ENCODE measurements around the gene ELMO1. TPM values are rescaled to one million over a fixed set of nuclear protein-coding genes. Genes with fewer than 3 reads are reported as not detected.

The ELMO1 gene
- total RNA-seq, 6 donors from 2014 or later = 51.4 to 204 (median 73.7) TPM

DNA sequence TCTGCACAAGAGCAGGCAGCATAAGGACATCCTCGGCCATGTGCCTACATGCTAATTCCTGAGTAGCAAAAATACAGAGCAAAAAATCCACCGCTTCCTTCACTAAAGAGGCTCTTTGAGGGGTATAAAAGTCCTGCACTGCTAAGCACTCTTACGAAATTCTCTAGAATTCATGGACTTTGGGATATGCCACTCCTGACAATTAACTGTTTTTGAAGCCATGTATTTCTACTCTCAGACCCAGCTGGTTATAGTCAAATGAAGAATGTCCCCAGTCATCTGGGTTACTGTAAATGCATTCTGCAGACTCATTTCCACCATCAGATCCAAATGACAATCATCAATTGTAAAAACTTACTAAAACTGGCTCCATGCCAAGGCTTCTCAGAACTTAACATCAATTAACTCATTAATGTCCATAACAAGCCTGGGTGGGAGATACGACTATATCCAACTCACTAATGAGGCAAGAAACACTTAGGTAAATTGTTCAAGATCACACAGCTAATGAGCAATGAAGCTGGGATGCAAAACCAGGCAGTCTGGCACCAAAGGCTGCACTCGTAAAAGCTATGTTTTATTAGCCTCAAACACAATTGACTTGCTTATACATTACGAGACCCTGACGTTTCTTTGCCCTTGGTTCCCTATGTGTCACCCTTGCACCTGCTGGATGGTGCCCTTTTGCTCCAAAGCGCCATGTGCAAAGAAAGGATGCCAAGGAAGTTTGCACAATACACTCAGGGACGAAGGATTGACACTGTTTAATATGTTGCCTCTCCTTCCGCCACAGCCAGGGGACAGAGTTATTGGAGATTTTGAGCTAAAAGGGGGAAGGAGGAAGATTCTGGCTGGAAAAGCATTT, 250.4 kb downstream of the ELMO1 start:
- peaks cover 5 to 25% (median 18%) of the 10 kb centered on the region in 4 donors for H3K4me1 ChIP-seq

DNA sequence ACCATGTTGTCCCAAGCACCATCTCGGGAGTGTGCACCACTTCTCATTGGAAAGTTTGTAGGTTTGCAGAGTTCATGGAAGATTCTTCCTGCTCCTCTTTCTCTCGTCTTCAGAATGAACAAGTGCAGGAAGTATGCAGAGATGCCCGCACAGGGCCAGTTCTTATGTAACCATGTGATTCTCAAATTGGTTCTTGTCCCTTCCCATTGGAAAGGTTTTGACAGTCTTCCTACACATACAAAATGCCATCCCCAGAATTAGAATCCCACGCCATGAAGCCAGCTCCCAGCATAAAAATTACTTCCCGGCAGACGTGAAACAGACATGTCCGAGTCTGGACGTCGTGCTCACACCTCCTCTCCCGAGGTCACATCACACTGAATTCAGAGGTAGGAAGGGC, 251.6 kb downstream of the ELMO1 start:
- peaks cover 0 to 19% (median 9%) of the 10 kb centered on the region in 4 donors for H3K36me3 ChIP-seq
- H3K4me1 ChIP-seq = peaks cover 5 to 25% (median 18%) of the 10 kb centered on the region in 4 donors
- no peaks in the 10 kb centered on the region for H3K9me3 ChIP-seq
- no peak overlapping the region for H3K27ac ChIP-seq
- no peak overlapping the region for H3K4me3 ChIP-seq
- no peak for DNase-seq
- WGBS, 2 donors = 79 to 87% methylated on average over 9 to 10 of the region's 10 CpGs
- no peak for TF ChIP-seq POLR2A (IDR thresholded peaks at IDR 0.05)
- no peak for TF ChIP-seq POLR2AphosphoS5 (IDR thresholded peaks at IDR 0.05)
- TF ChIP-seq, protein P1, sequence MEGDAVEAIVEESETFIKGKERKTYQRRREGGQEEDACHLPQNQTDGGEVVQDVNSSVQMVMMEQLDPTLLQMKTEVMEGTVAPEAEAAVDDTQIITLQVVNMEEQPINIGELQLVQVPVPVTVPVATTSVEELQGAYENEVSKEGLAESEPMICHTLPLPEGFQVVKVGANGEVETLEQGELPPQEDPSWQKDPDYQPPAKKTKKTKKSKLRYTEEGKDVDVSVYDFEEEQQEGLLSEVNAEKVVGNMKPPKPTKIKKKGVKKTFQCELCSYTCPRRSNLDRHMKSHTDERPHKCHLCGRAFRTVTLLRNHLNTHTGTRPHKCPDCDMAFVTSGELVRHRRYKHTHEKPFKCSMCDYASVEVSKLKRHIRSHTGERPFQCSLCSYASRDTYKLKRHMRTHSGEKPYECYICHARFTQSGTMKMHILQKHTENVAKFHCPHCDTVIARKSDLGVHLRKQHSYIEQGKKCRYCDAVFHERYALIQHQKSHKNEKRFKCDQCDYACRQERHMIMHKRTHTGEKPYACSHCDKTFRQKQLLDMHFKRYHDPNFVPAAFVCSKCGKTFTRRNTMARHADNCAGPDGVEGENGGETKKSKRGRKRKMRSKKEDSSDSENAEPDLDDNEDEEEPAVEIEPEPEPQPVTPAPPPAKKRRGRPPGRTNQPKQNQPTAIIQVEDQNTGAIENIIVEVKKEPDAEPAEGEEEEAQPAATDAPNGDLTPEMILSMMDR (IDR thresholded peaks at IDR 0.05) = no peak
- TF ChIP-seq EP300 (IDR thresholded peaks at IDR 0.05) = no peak
- no peaks in the 10 kb centered on the region for H3K27me3 ChIP-seq
- no peak for ATAC-seq (ENCODE audit: low FRiP score in 2 of 2)

More for the DNA sequence above, 250.4 kb downstream of the ELMO1 start:
- no peak overlapping the region for H3K27ac ChIP-seq
- no peak overlapping the region for H3K4me3 ChIP-seq
- no peaks in the 10 kb centered on the region for H3K9me3 ChIP-seq
- no peak for TF ChIP-seq EP300 (IDR thresholded peaks at IDR 0.05)
- TF ChIP-seq, protein P1 (IDR thresholded peaks at IDR 0.05) = no peak
- TF ChIP-seq POLR2A (IDR thresholded peaks at IDR 0.05) = no peak
- TF ChIP-seq POLR2AphosphoS5 (IDR thresholded peaks at IDR 0.05) = no peak
- H3K36me3 ChIP-seq = peaks cover 0 to 24% (median 10%) of the 10 kb centered on the region in 4 donors
- ATAC-seq (ENCODE audit: low FRiP score in 2 of 2) (no peak), DNase-seq (no peak)
- 50 to 60% methylated on average over 10 of the region's 10 CpGs for whole genome bisulfite sequencing, 2 donors
- H3K27me3 ChIP-seq = no peaks in the 10 kb centered on the region

DNA sequence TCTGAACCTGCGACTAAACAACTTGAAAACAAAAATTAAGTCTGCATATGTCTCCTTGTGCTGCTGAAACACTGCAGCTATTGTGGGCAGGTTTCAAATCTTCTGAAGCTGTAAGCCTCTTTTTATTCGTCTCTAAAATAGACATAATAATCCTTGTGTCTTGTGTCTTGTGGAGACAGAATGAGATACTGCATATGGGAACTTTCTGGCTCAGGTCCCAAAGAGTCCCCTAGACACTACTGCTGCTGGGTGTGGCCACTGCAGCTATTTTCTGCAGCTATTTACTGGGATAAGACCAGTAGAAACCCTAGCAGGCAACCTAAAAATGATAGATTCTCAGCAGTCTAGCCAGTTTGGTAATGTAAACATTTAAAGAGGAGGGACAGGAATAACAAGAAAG, 252.0 kb downstream of the ELMO1 start:
- DNase-seq (no peak), ATAC-seq (ENCODE audit: low FRiP score in 2 of 2) (no peak)
- peaks cover 0 to 19% (median 9%) of the 10 kb centered on the region in 4 donors for H3K36me3 ChIP-seq
- no peaks in the 10 kb centered on the region for H3K27me3 ChIP-seq
- no peak overlapping the region for H3K27ac ChIP-seq
- no peak overlapping the region for H3K4me3 ChIP-seq
- no peaks in the 10 kb centered on the region for H3K9me3 ChIP-seq
- H3K4me1 ChIP-seq = peaks cover 4 to 23% (median 17%) of the 10 kb centered on the region in 4 donors
- TF ChIP-seq POLR2AphosphoS5 (IDR thresholded peaks at IDR 0.05) = no peak
- TF ChIP-seq POLR2A (IDR thresholded peaks at IDR 0.05) = no peak
- no peak for TF ChIP-seq EP300 (IDR thresholded peaks at IDR 0.05)
- TF ChIP-seq, protein P1 (IDR thresholded peaks at IDR 0.05) = no peak
- 72 to 76% methylated on average over 2 of the region's 2 CpGs for WGBS, 2 donors

DNA sequence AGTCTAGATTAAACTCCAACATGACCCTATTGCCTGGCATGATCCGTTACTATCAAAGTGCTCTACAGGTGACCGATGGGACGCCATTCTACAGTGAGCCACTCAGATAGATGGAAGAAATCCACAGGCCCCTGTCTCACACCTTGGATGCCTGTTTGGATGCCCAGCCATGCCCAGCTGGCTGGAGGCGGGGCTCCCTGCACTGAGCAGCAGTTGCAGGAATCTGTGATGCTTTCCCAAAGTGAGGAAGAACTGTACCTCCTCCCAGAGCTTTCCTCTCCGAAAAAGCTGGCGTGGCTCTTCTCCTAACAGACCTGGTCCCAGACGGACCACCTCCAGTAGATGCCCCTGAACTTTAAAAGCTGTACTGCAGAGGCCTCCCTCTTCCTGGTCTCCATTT, 253.3 kb downstream of the ELMO1 start:
- peak in 1 of 2 donors; percentile 20 for DNase-seq
- 82 to 100% methylated on average over 7 of the region's 7 CpGs for WGBS, 2 donors
- Histone ChIP-seq H3K27ac (no peak overlapping the region), H3K9me3 (no peaks in the 10 kb centered on the region), H3K4me1 (peaks cover 0 to 13% (median 7%) of the 10 kb centered on the region in 4 donors), H3K36me3 (peaks cover 0 to 19% (median 8%) of the 10 kb centered on the region in 4 donors), H3K4me3 (no peak overlapping the region), H3K27me3 (no peaks in the 10 kb centered on the region)
- no peak for ATAC-seq (ENCODE audit: low FRiP score in 2 of 2)
- TF ChIP-seq, protein P1 (IDR thresholded peaks at IDR 0.05) = no peak
- TF ChIP-seq EP300 (IDR thresholded peaks at IDR 0.05) = no peak
- no peak for TF ChIP-seq POLR2AphosphoS5 (IDR thresholded peaks at IDR 0.05)
- no peak for TF ChIP-seq POLR2A (IDR thresholded peaks at IDR 0.05)
